HG03025 (cell line): Measurements from ENCODE around the gene UGT2A1.
"Not testable (repeated sequence)": the region's sequence is repeated elsewhere in the genome, so short reads cannot be mapped to it uniquely, and the experiment has no call there.

Source experiments
- ATAC-seq: cut with Tn5 transposase; IDR thresholded peaks from one replicate; pipeline ENCODE4 v1.9.1; 2021; ENCODE audit warnings: mild to moderate bottlenecking, moderate library complexity; ENCODE audit not compliant: unreplicated experiment, low FRiP score

The UGT2A1 gene

GRCh38 chr4:69653147-69653546 is at the start of gene UGT2A1:
Gene UGT2A1 (minus strand): TSS chr4:69653247. CDS start chr4:69647644, 5,603 bp downstream.
- no peak for ATAC-seq

- ATAC-seq: no peak
Measured at GRCh38 chr4:69702201-69702600, 49.2 kb upstream of the UGT2A1 start.

- ATAC-seq: no peak
Measured at GRCh38 chr4:69701696-69702095, 48.6 kb upstream of the UGT2A1 start.

- no peak for ATAC-seq
Measured at GRCh38 chr4:69697536-69698242, 44.6 kb upstream of the UGT2A1 start.

- ATAC-seq: no peak
Measured at GRCh38 chr4:69689599-69689998, 36.6 kb upstream of the UGT2A1 start.

GRCh38 chr4:69684804-69685203 is 31.8 kb upstream of the UGT2A1 start:
- ATAC-seq: no peak

- ATAC-seq: no peak
Measured at GRCh38 chr4:69668680-69669079, 15.6 kb upstream of the UGT2A1 start.

- ATAC-seq: not testable (repeated sequence)
Measured at GRCh38 chr4:69664009-69664408, 11.0 kb upstream of the UGT2A1 start.

- ATAC-seq: not testable (repeated sequence)
Measured at GRCh38 chr4:69661130-69661803, 8.2 kb upstream of the UGT2A1 start.

GRCh38 chr4:69658133-69658532 is 5.1 kb upstream of the UGT2A1 start:
- ATAC-seq: no peak

- ATAC-seq: no peak
Measured at GRCh38 chr4:69656653-69657158, 3.7 kb upstream of the UGT2A1 start.

- ATAC-seq: no peak
Measured at GRCh38 chr4:69650872-69651271, 2.2 kb downstream of the UGT2A1 start.

- ATAC-seq: no peak
Measured at GRCh38 chr4:69649629-69650028, 3.4 kb downstream of the UGT2A1 start.

GRCh38 chr4:69649207-69649606 is 3.8 kb downstream of the UGT2A1 start:
- ATAC-seq: no peak

- no peak for ATAC-seq
Measured at GRCh38 chr4:69642961-69643360, 10.1 kb downstream of the UGT2A1 start.

GRCh38 chr4:69640289-69640688 is 12.8 kb downstream of the UGT2A1 start:
- no peak for ATAC-seq

- no peak for ATAC-seq
Measured at GRCh38 chr4:69639542-69639941, 13.5 kb downstream of the UGT2A1 start, which contains the start of gene UGT2A2. Gene UGT2A2 (minus strand): TSS chr4:69639642. CDS start chr4:69639640, 2 bp downstream.

- no peak for ATAC-seq
Measured at GRCh38 chr4:69617083-69617694, 35.9 kb downstream of the UGT2A1 start.

GRCh38 chr4:69610484-69610883 is 42.6 kb downstream of the UGT2A1 start:
- ATAC-seq: no peak

GRCh38 chr4:69601065-69601464 is 52.0 kb downstream of the UGT2A1 start:
- ATAC-seq: no peak

GRCh38 chr4:69600013-69600412 is 53.0 kb downstream of the UGT2A1 start:
- no peak for ATAC-seq
